H1 (cell line): ENCODE measurements around the gene ZNF555. TPM values are rescaled to one million over a fixed set of nuclear protein-coding genes. Genes with fewer than 3 reads are reported as not detected.
"Not testable (repeated sequence)": the region's sequence is repeated elsewhere in the genome, so short reads cannot be mapped to it uniquely, and the experiment has no call there.

ENCODE experiments used
- CTCF ChIA-PET: fragments of 300-600 bp; sonication (Branson Sonifier 250); formaldehyde crosslinking; loops from one replicate; lab custom pipeline; 2021; ENCODE audit not compliant: partially characterized antibody; lab: Charles Lee
- POLR2A ChIA-PET: fragments of 300-600 bp; sonication (Branson Sonifier 250); formaldehyde crosslinking; loops from one replicate; lab custom pipeline; 2021; ENCODE audit warnings: inconsistent platforms; ENCODE audit not compliant: partially characterized antibody; lab: Charles Lee
- DNase-seq, 2 experiments: peaks; one replicate each; pipeline versions ENCODE4 v3.0.0 to v3.0.0-alpha.2; 2010 to 2022; ENCODE audit warnings: low spot score in 2 of 2, low read depth in 1 of 2, mixed read lengths in 1 of 2
- FAIRE-seq: peaks from 2 replicates; lab custom pipeline; 2011; peaks lifted over from hg19 to GRCh38; lab: Jason Lieb, UNC
- H2AFZ ChIP-seq: 2 replicates; pipeline ENCODE4 v1.8.1; 2012; ENCODE audit warnings: low read length, inconsistent platforms
- H2AK5ac ChIP-seq: 2 replicates; pipeline ENCODE4 v1.6.1; 2013; ENCODE audit warnings: low read depth, low read length
- H2BK120ac ChIP-seq: replicated peaks from 2 replicates; pipeline ENCODE3; 2013; ENCODE audit warnings: low read depth, low read length, inconsistent platforms
- H2BK12ac ChIP-seq: 2 replicates; pipeline ENCODE4 v1.6.1; 2013; ENCODE audit warnings: low read depth, low read length
- H2BK15ac ChIP-seq: 2 replicates; pipeline ENCODE4 v1.6.1; 2013; ENCODE audit warnings: low read length
- H2BK20ac ChIP-seq: 2 replicates; pipeline ENCODE4 v1.6.1; 2013; ENCODE audit warnings: low read length
- H2BK5ac ChIP-seq: 2 replicates; pipeline ENCODE4 v1.6.1; 2013; ENCODE audit warnings: low read depth, low read length
- H3K14ac ChIP-seq: 2 replicates; pipeline ENCODE4 v1.6.1; 2013; ENCODE audit warnings: inconsistent platforms; ENCODE audit not compliant: insufficient read length
- H3K18ac ChIP-seq: 2 replicates; pipeline ENCODE4 v1.6.1; 2013; ENCODE audit warnings: low read length; ENCODE audit errors: extremely low read depth
- H3K23ac ChIP-seq: 2 replicates; pipeline ENCODE4 v1.6.1; 2013; ENCODE audit warnings: inconsistent platforms; ENCODE audit not compliant: insufficient read length
- H3K23me2 ChIP-seq: 2 replicates; pipeline ENCODE4 v1.6.1; 2013; ENCODE audit warnings: low read depth, low read length
- H3K27ac ChIP-seq: 2 replicates; pipeline ENCODE4 v1.6.1; 2011; ENCODE audit warnings: low read depth, low read length, inconsistent platforms
- H3K27me3 ChIP-seq, 4 experiments: replicated peaks in 1 of 4; 1 replicate in 1 of 4; 2 replicates in 3 of 4; pipeline versions ENCODE4 v1.6.1 to v1.8.1; 2011 to 2013; ENCODE audit warnings: low read length in 3 of 4, mild to moderate bottlenecking in 3 of 4, inconsistent platforms in 2 of 4, mixed read lengths in 2 of 4, moderate library complexity in 1 of 4; ENCODE audit not compliant: control insufficient read depth in 3 of 4, insufficient read depth in 3 of 4; ENCODE audit errors: extremely low read depth in 1 of 4
- H3K36me3 ChIP-seq, 4 experiments: 2 replicates each; pipeline versions ENCODE4 v1.6.1 to v1.8.1; 2011 to 2013; ENCODE audit warnings: mild to moderate bottlenecking in 4 of 4, low read length in 3 of 4, moderate library complexity in 2 of 4, control low read depth in 1 of 4, inconsistent platforms in 1 of 4; ENCODE audit not compliant: insufficient read depth in 4 of 4, control insufficient read depth in 2 of 4
- H3K4ac ChIP-seq: replicated peaks from 2 replicates; pipeline ENCODE3; 2013; ENCODE audit warnings: low read length, low read depth, mixed read lengths, inconsistent platforms; ENCODE audit not compliant: insufficient read length
- H3K4me1 ChIP-seq, 4 experiments: replicated peaks in 1 of 4; 1 replicate in 1 of 4; 2 replicates in 3 of 4; pipeline versions ENCODE4 v1.6.1 to v1.8.1; 2011 to 2013; ENCODE audit warnings: low read length in 3 of 4, inconsistent platforms in 2 of 4, mixed read lengths in 1 of 4; ENCODE audit not compliant: insufficient read depth in 4 of 4, control insufficient read depth in 3 of 4
- H3K4me2 ChIP-seq, 2 experiments: 2 replicates each; pipeline versions ENCODE4 v1.6.1 to v1.8.1; 2011 to 2013; ENCODE audit warnings: low read depth in 2 of 2, low read length in 2 of 2, control low read depth in 1 of 2, inconsistent platforms in 1 of 2, mild to moderate bottlenecking in 1 of 2; ENCODE audit not compliant: insufficient read depth in 1 of 2
- H3K4me3 ChIP-seq, 4 experiments: fragments of 200-600, 300-600 bp in 1 of 4; sonication (generic), shearing (Covaris generic), sonication (Bioruptor Twin) in 1 of 4; 2 replicates each; pipeline versions ENCODE4 v1.5.1 to v1.8.1; 2011 to 2016; ENCODE audit warnings: low read length in 4 of 4, low read depth in 3 of 4, control low read depth in 2 of 4, inconsistent platforms in 2 of 4, mild to moderate bottlenecking in 2 of 4, mixed read lengths in 1 of 4, moderate library complexity in 1 of 4; ENCODE audit not compliant: insufficient read depth in 2 of 4; ENCODE audit errors: extremely low read depth in 1 of 4
- H3K56ac ChIP-seq: replicated peaks from 2 replicates; pipeline ENCODE3; 2013; ENCODE audit warnings: low read depth, mild to moderate bottlenecking, mixed read lengths, low read length, inconsistent platforms; ENCODE audit not compliant: insufficient read length
- H3K79me1 ChIP-seq: 2 replicates; pipeline ENCODE4 v1.6.1; 2013; ENCODE audit warnings: low read depth, low read length, control low read depth
- H3K79me2 ChIP-seq, 2 experiments: 2 replicates each; pipeline versions ENCODE4 v1.6.1 to v1.8.1; 2012 to 2013; ENCODE audit warnings: low read length in 2 of 2, mild to moderate bottlenecking in 2 of 2, inconsistent platforms in 1 of 2; ENCODE audit not compliant: insufficient read depth in 2 of 2, control insufficient read depth in 1 of 2
- H3K9ac ChIP-seq, 4 experiments: replicated peaks in 1 of 4; 1 replicate in 1 of 4; 2 replicates in 3 of 4; pipeline versions ENCODE4 v1.6.1 to v1.8.1; 2011 to 2013; ENCODE audit warnings: low read depth in 3 of 4, low read length in 3 of 4, control low read depth in 2 of 4, mild to moderate bottlenecking in 2 of 4, moderate library complexity in 2 of 4, inconsistent platforms in 1 of 4; ENCODE audit errors: extremely low read depth in 1 of 4
- H3K9me3 ChIP-seq, 2 experiments: 2 replicates each; pipeline versions ENCODE4 v1.6.1 to v1.8.1; 2012 to 2013; ENCODE audit warnings: mild to moderate bottlenecking in 2 of 2, moderate library complexity in 2 of 2, control low read depth in 1 of 2, inconsistent platforms in 1 of 2, low read depth in 1 of 2, low read length in 1 of 2, mixed read lengths in 1 of 2; ENCODE audit not compliant: insufficient read depth in 2 of 2
- H4K20me1 ChIP-seq, 2 experiments: replicated peaks in 1 of 2; 2 replicates each; pipeline versions ENCODE3 to v1.8.1; 2011 to 2013; ENCODE audit warnings: inconsistent platforms in 2 of 2, low read length in 2 of 2, mild to moderate bottlenecking in 1 of 2; ENCODE audit not compliant: insufficient read depth in 2 of 2, control insufficient read depth in 1 of 2
- H4K5ac ChIP-seq: 2 replicates; pipeline ENCODE4 v1.6.1; 2013; ENCODE audit warnings: low read length, low read depth, mixed read lengths, inconsistent platforms; ENCODE audit not compliant: insufficient read length
- H4K8ac ChIP-seq: 2 replicates; pipeline ENCODE4 v1.8.0; 2013; ENCODE audit warnings: mild to moderate bottlenecking, moderate library complexity, low read length, inconsistent platforms; ENCODE audit not compliant: insufficient read depth; ENCODE audit errors: extremely low read depth
- H4K91ac ChIP-seq: replicated peaks from 2 replicates; pipeline ENCODE3; 2013; ENCODE audit warnings: low read length, mixed read lengths, inconsistent platforms; ENCODE audit not compliant: insufficient read length
- CREB1 ChIP-seq: IDR thresholded peaks from 2 replicates; pipeline ENCODE4 v1.6.1; 2012; ENCODE audit warnings: inconsistent platforms
- MAX ChIP-seq: IDR thresholded peaks from 2 replicates; pipeline ENCODE4 v1.6.1; 2012; ENCODE audit warnings: inconsistent platforms
- NRF1 ChIP-seq: IDR thresholded peaks from 2 replicates; pipeline ENCODE4 v1.6.1; 2011; ENCODE audit warnings: mild to moderate bottlenecking, low read depth, low read length, improper control_type of control experiment
- SIX5 ChIP-seq: IDR thresholded peaks from 2 replicates; pipeline ENCODE4 v1.6.1; 2011; ENCODE audit warnings: mild to moderate bottlenecking, low read depth, low read length
- SP1 ChIP-seq: IDR thresholded peaks from 2 replicates; pipeline ENCODE4 v1.6.1; 2011; ENCODE audit warnings: low read depth, low read length
- WGBS, 2 experiments: shearing (Covaris generic) in 1 of 2; methylation state at CpG; one replicate each; pipeline versions ENCODE4 v1.1.6 to v1.1.7; 2013 to 2015; ENCODE audit warnings: low lambda C conversion rate in 2 of 2, mixed read lengths in 2 of 2, inconsistent platforms in 1 of 2, low coverage in 1 of 2, missing lambda C conversion rate in 1 of 2; ENCODE audit not compliant: insufficient replicate concordance in 2 of 2, insufficient coverage in 1 of 2, insufficient read length in 1 of 2; ENCODE audit errors: extremely low coverage in 1 of 2, missing lambda C conversion rate in 1 of 2; 5-methylcytosine and 5-hydroxymethylcytosine counted together
- polyA plus RNA-seq, 7 experiments: library from polyadenylated mRNA; depleted of rRNA in 3 of 7; stranded (reverse) in 5 of 7; unstranded in 2 of 7; fragments of >200 nt in 5 of 7; fragments of 200-250 nt in 2 of 7; gene quantifications; 1 replicate in 5 of 7; 2 replicates in 1 of 7; 4 replicates in 1 of 7; pipeline versions ENCODE4 v1.2.1 to v1.2.3, GENCODE V29; 2011 to 2013; ENCODE audit warnings: missing spikeins in 2 of 7, mixed read lengths in 2 of 7
- total RNA-seq: library from RNA; stranded (reverse); fragmentation: NEBNext Ultra II Directional; extraction: Animal tissue kit (Norgen Biotek cat#: 25700); gene quantifications from 2 replicates; pipeline ENCODE4 v1.2.1, GENCODE V29; 2021

Gene ZNF555
- total and polyA plus RNA-seq, 2 of the 8 experiments (the other 6 are each of a cell fraction or from before 2014, with no cell fraction given), result 1.6 to 5.7 TPM

GRCh38 chr19:2817237-2817829 is 23.9 kb upstream of the ZNF555 start:
- not testable (repeated sequence) for H3K79me2 ChIP-seq, H2AFZ ChIP-seq, H2BK5ac ChIP-seq, H3K18ac ChIP-seq, H4K8ac ChIP-seq
- peak; percentile 72 for TF ChIP-seq SIX5
- TF ChIP-seq SP1, result peak; percentile 55; the same call in 1 of the 2 replicates
- peak; percentile 81 for TF ChIP-seq NRF1
- TF ChIP-seq CREB1, result 0 out of 2 replicates have a peak, but pooled peaks have one; percentile 21
- 0 out of 2 replicates have a peak, but pooled peaks have one; percentile 6 for TF ChIP-seq MAX
- TF ChIP-seq, all 59 proteins: peak for 5; not testable (repeated sequence) for 54
- H3K4me1 ChIP-seq, H3K9ac ChIP-seq, H3K9me3 ChIP-seq, H2BK12ac ChIP-seq, H4K5ac ChIP-seq, H2AK5ac ChIP-seq, H4K91ac ChIP-seq, H3K27me3 ChIP-seq, H3K23me2 ChIP-seq, H3K4ac ChIP-seq, H2BK20ac ChIP-seq, H3K14ac ChIP-seq, H3K56ac ChIP-seq, CTCF ChIA-PET, H2BK120ac ChIP-seq, H4K20me1 ChIP-seq, H3K23ac ChIP-seq, H3K79me1 ChIP-seq, FAIRE-seq, H3K27ac ChIP-seq, H2BK15ac ChIP-seq: not testable (repeated sequence)
- Histone ChIP-seq H3K36me3 (peaks cover 2 to 17% (median 10%) of the 10 kb centered on the region in 4 experiments; a peak in 6 of 8 replicates), H3K4me2 (peak overlapping the region in 1 of 2 experiments; percentile 46; a peak in 1 of 4 replicates), H3K4me3 (peak overlapping the region in 1 of 4 experiments; percentile 43; a peak in 1 of 8 replicates)
- POLR2A ChIA-PET, result interaction anchor here (0.7 kb wide), 1 partner anchor 180 kb away, joined by 4 read pairs; no protein-coding TSS in a partner anchor
- DNase-seq, result peak in 1 of 2 experiments; percentile 70
- WGBS, 2 experiments, result 34% methylated on average over 22 of the region's 22 CpGs; no CpG with 5 or more reads in 1 of the 2 experiments
